ENCODE data around the gene UTP15. TPM values are rescaled to one million over a fixed set of nuclear protein-coding genes. Genes with fewer than 3 reads are reported as not detected.

Gene UTP15
- total and polyA plus RNA-seq, 4 donors: 4.4 to 22.1 (median 12.3) TPM

- Histone ChIP-seq H3K4me3 (no peak overlapping the region), H3K4me1 (ENCODE audit: control insufficient read depth in 5 of 5, insufficient read depth in 5 of 5, low read length in 5 of 5) (peaks cover 0 to 8% (median 5%) of the 10 kb centered on the region in 5 donors), H3K27ac (ENCODE audit: low read depth in 1 of 2, low read length in 1 of 2) (no peak overlapping the region), H3K9ac (ENCODE audit: insufficient read depth in 1 of 2, low read length in 2 of 2) (no peak overlapping the region), H3K27me3 (ENCODE audit: control insufficient read depth in 3 of 3, insufficient read depth in 3 of 3, low read length in 2 of 3) (peaks cover 0 to 19% (median 6%) of the 10 kb centered on the region in 3 donors), H3K9me3 (ENCODE audit: control insufficient read depth in 4 of 4, insufficient read depth in 3 of 4, low read length in 3 of 4) (no peaks in the 10 kb centered on the region), H3K36me3 (ENCODE audit: control insufficient read depth in 4 of 4, insufficient read depth in 4 of 4, low read length in 4 of 4) (no peaks in the 10 kb centered on the region)
- 93 to 96% methylated on average over 2 of the region's 2 CpGs for WGBS, 2 donors
- ATAC-seq (ENCODE audit: insufficient read depth, low FRiP score): no peak
- DNase-seq: no peak
- TF ChIP-seq, protein P1, sequence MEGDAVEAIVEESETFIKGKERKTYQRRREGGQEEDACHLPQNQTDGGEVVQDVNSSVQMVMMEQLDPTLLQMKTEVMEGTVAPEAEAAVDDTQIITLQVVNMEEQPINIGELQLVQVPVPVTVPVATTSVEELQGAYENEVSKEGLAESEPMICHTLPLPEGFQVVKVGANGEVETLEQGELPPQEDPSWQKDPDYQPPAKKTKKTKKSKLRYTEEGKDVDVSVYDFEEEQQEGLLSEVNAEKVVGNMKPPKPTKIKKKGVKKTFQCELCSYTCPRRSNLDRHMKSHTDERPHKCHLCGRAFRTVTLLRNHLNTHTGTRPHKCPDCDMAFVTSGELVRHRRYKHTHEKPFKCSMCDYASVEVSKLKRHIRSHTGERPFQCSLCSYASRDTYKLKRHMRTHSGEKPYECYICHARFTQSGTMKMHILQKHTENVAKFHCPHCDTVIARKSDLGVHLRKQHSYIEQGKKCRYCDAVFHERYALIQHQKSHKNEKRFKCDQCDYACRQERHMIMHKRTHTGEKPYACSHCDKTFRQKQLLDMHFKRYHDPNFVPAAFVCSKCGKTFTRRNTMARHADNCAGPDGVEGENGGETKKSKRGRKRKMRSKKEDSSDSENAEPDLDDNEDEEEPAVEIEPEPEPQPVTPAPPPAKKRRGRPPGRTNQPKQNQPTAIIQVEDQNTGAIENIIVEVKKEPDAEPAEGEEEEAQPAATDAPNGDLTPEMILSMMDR (IDR thresholded peaks at IDR 0.05; ENCODE audit: control extremely low read depth, extremely low read depth): no peak
These were observed 57.5 kb downstream of the UTP15 start for GRCh38 chr5:73623060-73623459.

DNA sequence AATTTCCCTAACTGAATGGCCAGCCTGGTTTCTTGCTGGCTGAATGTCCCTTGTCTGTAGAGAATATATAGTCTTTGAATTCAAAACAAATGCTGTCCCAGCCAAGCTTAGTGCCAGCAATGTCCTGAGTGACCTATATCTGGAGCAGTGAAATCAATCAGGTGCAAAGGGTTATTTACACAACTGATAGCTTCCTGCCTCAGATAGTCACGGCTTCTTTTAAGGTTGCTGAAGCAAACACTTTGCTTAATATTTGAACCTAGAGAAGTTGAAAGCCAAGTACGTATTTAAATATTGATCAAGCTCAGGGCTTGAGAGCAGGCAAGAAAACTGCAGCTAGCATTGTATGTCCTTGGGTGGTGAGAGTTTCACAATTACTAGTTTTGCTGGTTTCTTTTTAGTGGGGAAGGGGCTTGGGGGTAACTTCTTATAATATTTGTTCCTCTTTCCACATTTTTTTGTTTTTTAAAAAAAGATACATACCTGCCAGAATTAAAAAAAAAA lies 58.4 kb downstream of the UTP15 start:
- WGBS, 2 donors: 63 to 70% methylated on average over 2 of the region's 2 CpGs
- Histone ChIP-seq H3K27ac (ENCODE audit: low read depth in 1 of 2, low read length in 1 of 2) (no peak overlapping the region), H3K36me3 (ENCODE audit: control insufficient read depth in 4 of 4, insufficient read depth in 4 of 4, low read length in 4 of 4) (no peaks in the 10 kb centered on the region), H3K9me3 (ENCODE audit: control insufficient read depth in 4 of 4, insufficient read depth in 3 of 4, low read length in 3 of 4) (no peaks in the 10 kb centered on the region), H3K9ac (ENCODE audit: insufficient read depth in 1 of 2, low read length in 2 of 2) (no peak overlapping the region), H3K4me1 (ENCODE audit: control insufficient read depth in 5 of 5, insufficient read depth in 5 of 5, low read length in 5 of 5) (peaks cover 0 to 8% (median 5%) of the 10 kb centered on the region in 5 donors), H3K27me3 (ENCODE audit: control insufficient read depth in 3 of 3, insufficient read depth in 3 of 3, low read length in 2 of 3) (peaks cover 0 to 24% (median 6%) of the 10 kb centered on the region in 3 donors), H3K4me3 (no peak overlapping the region)
- ATAC-seq (ENCODE audit: insufficient read depth, low FRiP score) (no peak), DNase-seq (no peak)
- TF ChIP-seq, protein P1 (IDR thresholded peaks at IDR 0.05; ENCODE audit: control extremely low read depth, extremely low read depth): no peak

DNA sequence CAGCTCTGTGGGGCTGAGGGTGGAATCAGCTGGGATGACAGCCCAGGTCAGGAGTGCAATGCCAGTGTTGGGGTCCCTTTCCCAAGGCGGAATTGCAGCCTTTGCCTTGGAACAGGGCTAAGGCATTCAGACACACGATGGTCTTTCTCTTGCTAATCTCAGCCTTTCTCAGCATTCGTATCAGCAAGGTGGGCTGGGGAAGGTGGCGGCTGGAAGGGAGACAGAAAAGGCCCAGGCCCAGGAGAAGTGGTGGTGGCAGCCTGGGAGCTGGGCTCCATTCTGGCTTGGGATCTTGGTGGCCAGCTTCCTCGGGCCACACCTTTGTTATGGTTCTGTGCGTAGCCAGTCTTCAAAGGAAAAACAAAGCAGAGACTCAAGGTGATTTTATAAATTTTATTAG lies 59.3 kb downstream of the UTP15 start:
- peaks cover 0 to 8% (median 5%) of the 10 kb centered on the region in 5 donors for H3K4me1 ChIP-seq (ENCODE audit: control insufficient read depth in 5 of 5, insufficient read depth in 5 of 5, low read length in 5 of 5)
- no peak overlapping the region for H3K27ac ChIP-seq (ENCODE audit: low read depth in 1 of 2, low read length in 1 of 2)
- no peak for ATAC-seq (ENCODE audit: insufficient read depth, low FRiP score)
- H3K9me3 ChIP-seq (ENCODE audit: control insufficient read depth in 4 of 4, insufficient read depth in 3 of 4, low read length in 3 of 4): no peaks in the 10 kb centered on the region
- H3K9ac ChIP-seq (ENCODE audit: insufficient read depth in 1 of 2, low read length in 2 of 2): no peak overlapping the region
- H3K36me3 ChIP-seq (ENCODE audit: control insufficient read depth in 4 of 4, insufficient read depth in 4 of 4, low read length in 4 of 4): no peaks in the 10 kb centered on the region
- DNase-seq: no peak
- H3K27me3 ChIP-seq (ENCODE audit: control insufficient read depth in 3 of 3, insufficient read depth in 3 of 3, low read length in 2 of 3): peaks cover 0 to 24% (median 8%) of the 10 kb centered on the region in 3 donors
- H3K4me3 ChIP-seq: no peak overlapping the region
- WGBS, 2 donors: 94 to 96% methylated on average over 6 of the region's 6 CpGs
- TF ChIP-seq, protein P1 (IDR thresholded peaks at IDR 0.05; ENCODE audit: control extremely low read depth, extremely low read depth): no peak

Data from lung (tissue), 12 donors.